ENCODE data around the gene ELMO3. TPM values are rescaled to one million over a fixed set of nuclear protein-coding genes. Genes with fewer than 3 reads are reported as not detected.

ELMO3 gene
- total RNA-seq, 1 donor from 2014 or later = 17.5 TPM

DNA sequence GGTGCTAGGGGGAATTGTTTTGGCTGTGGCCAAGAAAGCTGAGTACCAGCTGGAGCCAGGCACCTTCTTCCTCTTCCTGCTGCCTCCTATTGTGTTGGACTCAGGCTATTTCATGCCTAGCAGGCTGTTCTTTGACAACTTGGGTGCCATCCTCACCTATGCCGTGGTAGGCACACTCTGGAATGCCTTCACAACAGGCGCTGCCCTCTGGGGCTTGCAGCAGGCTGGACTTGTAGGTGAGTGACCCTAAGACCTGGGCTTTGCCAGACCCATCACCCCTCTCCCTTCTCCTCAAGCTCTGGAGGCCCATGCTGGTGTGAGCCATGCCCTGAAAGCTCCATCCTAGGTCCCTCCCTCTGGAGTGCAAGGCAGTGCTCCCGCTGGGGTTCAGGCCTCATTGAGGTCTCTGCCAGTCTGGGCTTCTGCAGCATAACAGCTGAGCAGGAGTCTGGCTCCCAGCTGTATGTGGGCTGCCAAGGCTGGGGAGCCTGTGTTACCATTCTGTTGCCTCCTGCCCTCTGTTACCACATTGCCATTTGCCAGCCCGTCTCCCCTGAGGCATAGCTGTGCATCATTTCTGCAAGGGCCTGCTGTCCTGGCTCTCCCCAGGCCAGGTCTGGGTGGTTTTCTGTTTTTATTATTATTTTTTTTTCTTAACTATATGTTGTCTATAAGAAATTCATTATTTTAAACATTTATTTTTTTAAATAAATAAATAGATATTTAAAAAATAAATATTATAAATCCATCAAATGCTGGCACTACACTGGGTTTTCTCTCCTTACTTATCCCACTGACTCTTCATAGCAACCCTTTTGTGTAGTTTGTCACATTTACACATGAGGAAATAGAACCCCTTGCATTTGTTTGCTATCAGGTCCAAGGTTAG lies 53.9 kb downstream of the ELMO3 start:
- intact Hi-C loops (cut with DNase I) = no loop called here
- ATAC-seq (no peak), DNase-seq (no peak)
- Histone ChIP-seq H3K4me3 (no peak overlapping the region), H3K36me3 (no peaks in the 10 kb centered on the region), H3K27me3 (no peaks in the 10 kb centered on the region), H3K27ac (no peak overlapping the region), H3K4me1 (peaks cover 5% of the 10 kb centered on the region), H3K9me3 (no peaks in the 10 kb centered on the region)
- TF ChIP-seq, protein P1, sequence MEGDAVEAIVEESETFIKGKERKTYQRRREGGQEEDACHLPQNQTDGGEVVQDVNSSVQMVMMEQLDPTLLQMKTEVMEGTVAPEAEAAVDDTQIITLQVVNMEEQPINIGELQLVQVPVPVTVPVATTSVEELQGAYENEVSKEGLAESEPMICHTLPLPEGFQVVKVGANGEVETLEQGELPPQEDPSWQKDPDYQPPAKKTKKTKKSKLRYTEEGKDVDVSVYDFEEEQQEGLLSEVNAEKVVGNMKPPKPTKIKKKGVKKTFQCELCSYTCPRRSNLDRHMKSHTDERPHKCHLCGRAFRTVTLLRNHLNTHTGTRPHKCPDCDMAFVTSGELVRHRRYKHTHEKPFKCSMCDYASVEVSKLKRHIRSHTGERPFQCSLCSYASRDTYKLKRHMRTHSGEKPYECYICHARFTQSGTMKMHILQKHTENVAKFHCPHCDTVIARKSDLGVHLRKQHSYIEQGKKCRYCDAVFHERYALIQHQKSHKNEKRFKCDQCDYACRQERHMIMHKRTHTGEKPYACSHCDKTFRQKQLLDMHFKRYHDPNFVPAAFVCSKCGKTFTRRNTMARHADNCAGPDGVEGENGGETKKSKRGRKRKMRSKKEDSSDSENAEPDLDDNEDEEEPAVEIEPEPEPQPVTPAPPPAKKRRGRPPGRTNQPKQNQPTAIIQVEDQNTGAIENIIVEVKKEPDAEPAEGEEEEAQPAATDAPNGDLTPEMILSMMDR (IDR thresholded peaks at IDR 0.05) = no peak

Small RNA genes lying within 50 kb of the gene (microRNA-seq; reads per million reads assigned to microRNA genes)
- gene MIR328 (ENCODE audit: borderline microRNAs expressed) = 71.2 reads per million, percentile 62 among the genes with 10 or more reads in this experiment

Other genes starting within 250 kb of the ELMO3 start
- gene CES3, start 237.9 kb upstream of the ELMO3 start, total RNA-seq = 3.4 TPM
- gene CES4A, start 210.5 kb upstream of the ELMO3 start, total RNA-seq = 13.3 TPM
- gene CBFB, start 170.0 kb upstream of the ELMO3 start, total RNA-seq = 63.0 TPM
- 16.4 TPM for gene PHAF1, start 89.2 kb upstream of the ELMO3 start, total RNA-seq
- 19.3 TPM for gene B3GNT9, start 48.1 kb upstream of the ELMO3 start, total RNA-seq
- 24.1 TPM for gene TRADD, start 39.2 kb upstream of the ELMO3 start, total RNA-seq
- 34.1 TPM for gene FBXL8, start 39.2 kb upstream of the ELMO3 start, total RNA-seq
- gene HSF4, start 34.4 kb upstream of the ELMO3 start, total RNA-seq = 87.8 TPM
- gene NOL3, start 28.6 kb upstream of the ELMO3 start, total RNA-seq = 59.7 TPM
- gene MATCAP1, start 15.2 kb upstream of the ELMO3 start, total RNA-seq = 28.4 TPM
- 17.1 TPM for gene EXOC3L1, start 9.0 kb upstream of the ELMO3 start, total RNA-seq
- gene E2F4, start 7.0 kb upstream of the ELMO3 start, total RNA-seq = 68.2 TPM
- 39.3 TPM for gene TMEM208, start 28.0 kb downstream of the ELMO3 start, total RNA-seq
- 94.9 TPM for gene FHOD1, start 48.4 kb downstream of the ELMO3 start, total RNA-seq
- gene SLC9A5, start 49.8 kb downstream of the ELMO3 start, total RNA-seq = 2.4 TPM
- 16.2 TPM for gene PLEKHG4, start 80.4 kb downstream of the ELMO3 start, total RNA-seq
- 1.4 TPM for gene KCTD19, start 127.6 kb downstream of the ELMO3 start, total RNA-seq
- gene LRRC36, start 127.7 kb downstream of the ELMO3 start, total RNA-seq = 27.4 TPM
- gene TPPP3, start 194.4 kb downstream of the ELMO3 start, total RNA-seq = 29.7 TPM
- gene ZDHHC1, start 217.3 kb downstream of the ELMO3 start, total RNA-seq = 11.1 TPM
- gene HSD11B2, start 232.0 kb downstream of the ELMO3 start, total RNA-seq = 2.2 TPM

All from upper lobe of right lung (tissue), 1 donor.